ENCODE data around the gene CPED1.
A peak's percentile ranks its signal among the peaks of the same experiment; 100 is the strongest.
"Not testable (repeated sequence)": the region's sequence is repeated elsewhere in the genome, so short reads cannot be mapped to it uniquely, and the experiment has no call there.

The CPED1 gene

GRCh38 chr7:121071662-121072061 lies 83.2 kb downstream of the CPED1 start:
- no peak for DNase-seq (ENCODE audit: low spot score)

GRCh38 chr7:121072826-121073225 lies 84.3 kb downstream of the CPED1 start:
- DNase-seq (ENCODE audit: low spot score): no peak

GRCh38 chr7:121073463-121074099 lies 85.1 kb downstream of the CPED1 start:
- DNase-seq (ENCODE audit: low spot score): no peak

GRCh38 chr7:121075424-121075841 lies 86.9 kb downstream of the CPED1 start:
- not testable (repeated sequence) for DNase-seq (ENCODE audit: low spot score)

GRCh38 chr7:121075952-121076349 lies 87.4 kb downstream of the CPED1 start:
- DNase-seq (ENCODE audit: low spot score): no peak

GRCh38 chr7:121076350-121077164 lies 88.0 kb downstream of the CPED1 start:
- DNase-seq (ENCODE audit: low spot score): peak; percentile 86

GRCh38 chr7:121077165-121077630 lies 88.7 kb downstream of the CPED1 start:
- DNase-seq (ENCODE audit: low spot score): no peak

GRCh38 chr7:121078701-121079227 lies 90.3 kb downstream of the CPED1 start:
- no peak for DNase-seq (ENCODE audit: low spot score)

- peak; percentile 36 for DNase-seq (ENCODE audit: low spot score)
Observed at GRCh38 chr7:121079425-121080169, 91.1 kb downstream of the CPED1 start.

GRCh38 chr7:121080257-121080912 lies 91.9 kb downstream of the CPED1 start:
- no peak for DNase-seq (ENCODE audit: low spot score)

GRCh38 chr7:121080913-121081326 lies 92.4 kb downstream of the CPED1 start:
- no peak for DNase-seq (ENCODE audit: low spot score)

- peak; percentile 68 for DNase-seq (ENCODE audit: low spot score)
Observed at GRCh38 chr7:121081327-121081936, 92.9 kb downstream of the CPED1 start.

GRCh38 chr7:121082400-121083101 lies 94.0 kb downstream of the CPED1 start:
- DNase-seq (ENCODE audit: low spot score): no peak

GRCh38 chr7:121083138-121083789 lies 94.8 kb downstream of the CPED1 start:
- DNase-seq (ENCODE audit: low spot score): peak; percentile 79

GRCh38 chr7:121083790-121084251 lies 95.3 kb downstream of the CPED1 start:
- peak; percentile 72 for DNase-seq (ENCODE audit: low spot score)

GRCh38 chr7:121084256-121084655 lies 95.7 kb downstream of the CPED1 start:
- DNase-seq (ENCODE audit: low spot score): peak; percentile 47

GRCh38 chr7:121084748-121085336 lies 96.3 kb downstream of the CPED1 start:
- peak; percentile 98 for DNase-seq (ENCODE audit: low spot score)

GRCh38 chr7:121085922-121086321 lies 97.4 kb downstream of the CPED1 start:
- peak; percentile 6 for DNase-seq (ENCODE audit: low spot score)

- DNase-seq (ENCODE audit: low spot score): no peak
Observed at GRCh38 chr7:121088870-121089269, 100.4 kb downstream of the CPED1 start.

GRCh38 chr7:121094829-121095228 lies 106.3 kb downstream of the CPED1 start:
- DNase-seq (ENCODE audit: low spot score): no peak
